IMR-90 (cell line): ENCODE data around the gene ELMO1. TPM values are rescaled to one million over a fixed set of nuclear protein-coding genes. Genes with fewer than 3 reads are reported as not detected.

Experiments
- ATAC-seq: fragments of 200-7000 bp; cut with Tn5 transposase; 2 replicates; pipeline ENCODE4 v1.9.1; 2020; ENCODE audit warnings: low read depth, mild to moderate bottlenecking, moderate library complexity
- BruUV-seq: library from RNA; stranded (reverse); fragments of 400-500 nt; replicated peaks from 2 replicates; lab custom pipeline; 2021; lab: Mats Ljungman, UMichigan
- CTCF ChIA-PET: fragments of 300-600 bp; formaldehyde crosslinking; extraction: SDS; loops from one replicate; lab custom pipeline; 2021; ENCODE audit warnings: antibody characterized with exemption; lab: Yijun Ruan, JAX
- POLR2A ChIA-PET: fragments of 300-600 bp; sonication (Branson Sonifier 250); formaldehyde crosslinking; loops from one replicate; lab custom pipeline; 2022; ENCODE audit warnings: antibody characterized with exemption; ENCODE audit not compliant: unreplicated experiment; lab: Charles Lee
- DNase-seq: peaks from one replicate; pipeline ENCODE4 v3.0.0; 2013
- H2AFZ ChIP-seq: replicated peaks from 2 replicates; pipeline ENCODE3; 2013; ENCODE audit warnings: low read length, mild to moderate bottlenecking; ENCODE audit not compliant: poor library complexity
- H2AK5ac ChIP-seq: 2 replicates; pipeline ENCODE4 v1.6.1; 2013; ENCODE audit warnings: low read depth, low read length, inconsistent platforms
- H2AK9ac ChIP-seq: replicated peaks from 2 replicates; pipeline ENCODE3; 2013; ENCODE audit warnings: mild to moderate bottlenecking, low read depth, low read length, moderate library complexity; ENCODE audit not compliant: poor library complexity
- H2BK120ac ChIP-seq: 2 replicates; pipeline ENCODE4 v1.6.1; 2013; ENCODE audit warnings: low read depth, low read length, inconsistent platforms
- H2BK15ac ChIP-seq: 3 replicates; pipeline ENCODE4 v1.6.1; 2013; ENCODE audit warnings: low read depth, low read length, inconsistent platforms
- H2BK20ac ChIP-seq: 2 replicates; pipeline ENCODE4 v1.6.1; 2013; ENCODE audit warnings: low read depth, mild to moderate bottlenecking, inconsistent platforms, low read length, moderate library complexity
- H2BK5ac ChIP-seq: 2 replicates; pipeline ENCODE4 v1.6.1; 2013; ENCODE audit warnings: mild to moderate bottlenecking, low read depth, low read length, inconsistent platforms; ENCODE audit not compliant: poor library complexity, severe bottlenecking
- H3K14ac ChIP-seq: replicated peaks from 2 replicates; pipeline ENCODE4 v1.6.1; 2013; ENCODE audit warnings: low read depth, low read length, inconsistent platforms
- H3K18ac ChIP-seq: 2 replicates; pipeline ENCODE4 v1.6.1; 2013; ENCODE audit warnings: low read depth, low read length, control low read depth
- H3K23ac ChIP-seq: 2 replicates; pipeline ENCODE4 v1.6.1; 2013; ENCODE audit warnings: low read depth, low read length, inconsistent platforms
- H3K27ac ChIP-seq: 2 replicates; pipeline ENCODE4 v1.5.1; 2013; ENCODE audit warnings: mild to moderate bottlenecking, control low read depth, low read length; ENCODE audit not compliant: insufficient read depth
- H3K27me3 ChIP-seq: 2 replicates; pipeline ENCODE4 v1.6.1; 2013; ENCODE audit warnings: low read length; ENCODE audit not compliant: control insufficient read depth, insufficient read depth
- H3K36me3 ChIP-seq: 2 replicates; pipeline ENCODE4 v1.6.1; 2013; ENCODE audit warnings: low read length, mixed read lengths; ENCODE audit not compliant: control insufficient read depth, insufficient read depth
- H3K4ac ChIP-seq: 2 replicates; pipeline ENCODE4 v1.6.1; 2013; ENCODE audit warnings: low read depth, low read length, inconsistent platforms
- H3K4me1 ChIP-seq: 2 replicates; pipeline ENCODE4 v1.6.1; 2013; ENCODE audit warnings: low read length, mixed read lengths; ENCODE audit not compliant: control insufficient read depth, insufficient read depth
- H3K4me2 ChIP-seq: 2 replicates; pipeline ENCODE4 v1.6.1; 2013; ENCODE audit warnings: low read depth, mild to moderate bottlenecking, control low read depth, low read length, moderate library complexity
- H3K4me3 ChIP-seq: 2 replicates; pipeline ENCODE4 v1.5.1; 2013; ENCODE audit warnings: low read depth, mild to moderate bottlenecking, control low read depth, low read length, moderate library complexity; ENCODE audit not compliant: insufficient read depth
- H3K56ac ChIP-seq: 2 replicates; pipeline ENCODE4 v1.6.1; 2013; ENCODE audit warnings: low read length, inconsistent platforms; ENCODE audit not compliant: insufficient read depth; ENCODE audit errors: extremely low read depth
- H3K79me1 ChIP-seq, 2 experiments: 2 replicates each; pipeline ENCODE4 v1.6.1; 2013; ENCODE audit warnings: low read length in 2 of 2, inconsistent platforms in 1 of 2, low read depth in 1 of 2
- H3K9ac ChIP-seq: 2 replicates; pipeline ENCODE4 v1.6.1; 2013; ENCODE audit warnings: low read depth, low read length, control low read depth
- H3K9me1 ChIP-seq: 2 replicates; pipeline ENCODE4 v1.6.1; 2013; ENCODE audit warnings: low read length, inconsistent platforms; ENCODE audit not compliant: insufficient read depth
- H3K9me3 ChIP-seq: 2 replicates; pipeline ENCODE4 v1.6.1; 2013; ENCODE audit warnings: low read length; ENCODE audit not compliant: control insufficient read depth, insufficient read depth
- H4K20me1 ChIP-seq: 2 replicates; pipeline ENCODE4 v1.6.1; 2013; ENCODE audit warnings: low read length, inconsistent platforms; ENCODE audit not compliant: insufficient read depth
- H4K5ac ChIP-seq: 2 replicates; pipeline ENCODE4 v1.6.1; 2013; ENCODE audit warnings: mild to moderate bottlenecking, low read depth, low read length, control low read depth
- H4K8ac ChIP-seq, 2 experiments: 2 replicates each; pipeline ENCODE4 v1.6.1; 2013; ENCODE audit warnings: low read depth in 2 of 2, low read length in 2 of 2, control low read depth in 1 of 2, inconsistent platforms in 1 of 2
- H4K91ac ChIP-seq: 2 replicates; pipeline ENCODE4 v1.6.1; 2013; ENCODE audit warnings: low read depth, low read length, inconsistent platforms; ENCODE audit not compliant: insufficient read depth
- CEBPB ChIP-seq: IDR thresholded peaks from 2 replicates; pipeline ENCODE4 v1.6.1; 2012; ENCODE audit warnings: low read depth, low read length, improper control_type of control experiment
- CTCF ChIP-seq: conservative IDR thresholded peaks from 2 replicates; pipeline ENCODE4 v1.5.1; 2012; ENCODE audit warnings: mild to moderate bottlenecking, low read depth, low read length, improper control_type of control experiment
- FOS ChIP-seq: fragments of 150-350 bp; IDR thresholded peaks from 2 replicates; pipeline ENCODE4 v1.6.1; 2016; ENCODE audit warnings: low read depth, low read length
- MAFK ChIP-seq: IDR thresholded peaks from 2 replicates; pipeline ENCODE4 v1.6.1; 2012; ENCODE audit warnings: low read depth, low read length, improper control_type of control experiment
- MXI1 ChIP-seq: IDR thresholded peaks from 2 replicates; pipeline ENCODE4 v1.6.1; 2012; ENCODE audit warnings: low read depth, mild to moderate bottlenecking, low read length, moderate library complexity, borderline replicate concordance
- NFE2L2 ChIP-seq: fragments of 150-350 bp; IDR thresholded peaks from 2 replicates; pipeline ENCODE4 v1.6.1; 2016; ENCODE audit warnings: low read depth, mild to moderate bottlenecking, low read length
- POLR2A ChIP-seq: IDR thresholded peaks from 2 replicates; pipeline ENCODE4 v1.6.1; 2012; ENCODE audit warnings: mild to moderate bottlenecking, low read depth, low read length
- SMC3 ChIP-seq: fragments of 150-350 bp; IDR thresholded peaks from 2 replicates; pipeline ENCODE4 v1.6.1; 2016; ENCODE audit warnings: low read depth, mild to moderate bottlenecking, antibody characterized with exemption, low read length, moderate library complexity
- USF2 ChIP-seq: fragments of 150-350 bp; IDR thresholded peaks from 2 replicates; pipeline ENCODE4 v1.6.1; 2017; ENCODE audit warnings: mild to moderate bottlenecking, antibody characterized with exemption, low read length, low read depth
- WGBS, 2 experiments: methylation state at CpG; one replicate each; pipeline versions ENCODE4 v1.1.5 to v1.1.7; 2013; ENCODE audit warnings: missing lambda C conversion rate in 2 of 2; ENCODE audit not compliant: insufficient read length in 1 of 2; ENCODE audit errors: extremely low coverage in 2 of 2; 5-methylcytosine and 5-hydroxymethylcytosine counted together
- dilution Hi-C: fragments of 300-500 bp; cut with HindIII; formaldehyde crosslinking; loops from one replicate; pipeline ENCODE4 v1.14.3; 2018; ENCODE audit warnings: low sequenced_read_pairs; ENCODE audit not compliant: unreplicated experiment
- in situ Hi-C: fragments of 300-500 bp; cut with MboI; formaldehyde crosslinking; loops from 3 replicates; pipeline ENCODE4 v1.14.3; 2019; ENCODE audit warnings: low sequenced_read_pairs, inconsistent platforms, mixed read lengths
- intact Hi-C: fragments of 100-400 bp; cut with micrococcal nuclease; formaldehyde crosslinking; loops from 2 replicates; pipeline ENCODE4 v1.10.0; 2022
- polyA plus RNA-seq, 3 experiments: library from polyadenylated mRNA; depleted of rRNA; stranded (reverse); fragments of >200 nt; gene quantifications; 2 replicates each; pipeline ENCODE4 v1.2.3, GENCODE V29; 2012; ENCODE audit warnings: low replicate concordance in 1 of 3
- total RNA-seq: library from RNA; depleted of rRNA; stranded (reverse); fragments of >200 nt; gene quantifications from 2 replicates; pipeline ENCODE4 v1.2.3, GENCODE V29; 2012
- TF ChIP-seq, protein P1 (sequence below): fragments of 150-350 bp; IDR thresholded peaks from 2 replicates; pipeline ENCODE4 v1.6.1; 2016; ENCODE audit warnings: low read depth, mild to moderate bottlenecking, low read length, moderate library complexity, borderline replicate concordance

The ELMO1 gene
- total and polyA plus RNA-seq, 2 of the 4 experiments (the other 2 are of a cell fraction), result 0.03 TPM; not detected in 1

DNA sequence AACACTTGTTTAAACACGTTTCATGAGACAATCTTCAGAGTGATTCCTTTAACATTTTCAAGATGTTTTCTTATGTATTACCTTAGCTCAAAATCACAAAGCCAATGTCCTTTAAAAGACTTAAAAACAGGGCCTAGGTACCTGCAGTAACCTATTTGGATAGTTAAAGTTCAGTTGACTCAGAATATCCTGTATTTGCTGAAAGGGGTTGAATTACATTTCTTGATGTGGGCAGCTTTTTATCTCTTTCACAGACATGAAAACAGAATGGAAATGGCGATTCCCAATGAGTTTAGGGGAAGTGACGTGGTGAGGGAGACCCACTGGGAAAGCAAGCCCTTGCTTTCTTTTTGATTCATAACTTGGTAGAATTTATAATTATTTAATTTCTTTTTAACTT lies 400.0 kb downstream of the ELMO1 start:
- no peak overlapping the region for H3K14ac ChIP-seq
- no peaks in the 10 kb centered on the region for H3K9me3 ChIP-seq
- H3K9ac ChIP-seq, result no peak overlapping the region
- H2AFZ ChIP-seq, result no peak overlapping the region
- no peak for DNase-seq
- no peak overlapping the region for H3K23ac ChIP-seq
- H3K4me1 ChIP-seq, result no peaks in the 10 kb centered on the region
- no peaks in the 10 kb centered on the region for H3K36me3 ChIP-seq
- H4K20me1 ChIP-seq, result no peaks in the 10 kb centered on the region
- no peak overlapping the region for H3K4ac ChIP-seq
- H2AK5ac ChIP-seq, result no peak overlapping the region
- peaks cover 2% of the 10 kb centered on the region; the same call in 1 of the 2 replicates for H3K27me3 ChIP-seq
- H3K27ac ChIP-seq, result no peak overlapping the region
- dilution Hi-C loops, result no loop called here
- BruUV-seq, result no TSS peak
- in situ Hi-C loops, result no loop called here
- H3K79me1 ChIP-seq, result no peaks in the 10 kb centered on the region
- no CpG with 5 or more reads among the region's 3 CpGs for WGBS, 2 experiments
- ATAC-seq, result no peak
- H4K5ac ChIP-seq, result no peak overlapping the region
- no peak overlapping the region for H2BK5ac ChIP-seq
- H3K56ac ChIP-seq, result no peak overlapping the region
- CTCF ChIA-PET, result no interaction called here
- POLR2A ChIA-PET, result no interaction called here
- H3K4me2 ChIP-seq, result no peak overlapping the region
- H4K91ac ChIP-seq, result no peak overlapping the region
- H4K8ac ChIP-seq, result no peak overlapping the region
- TF ChIP-seq MXI1 (no peak), CEBPB (no peak), NFE2L2 (no peak), CTCF (no peak), USF2 (no peak), MAFK (no peak), POLR2A (no peak), SMC3 (no peak), FOS (no peak)
- TF ChIP-seq, protein P1, sequence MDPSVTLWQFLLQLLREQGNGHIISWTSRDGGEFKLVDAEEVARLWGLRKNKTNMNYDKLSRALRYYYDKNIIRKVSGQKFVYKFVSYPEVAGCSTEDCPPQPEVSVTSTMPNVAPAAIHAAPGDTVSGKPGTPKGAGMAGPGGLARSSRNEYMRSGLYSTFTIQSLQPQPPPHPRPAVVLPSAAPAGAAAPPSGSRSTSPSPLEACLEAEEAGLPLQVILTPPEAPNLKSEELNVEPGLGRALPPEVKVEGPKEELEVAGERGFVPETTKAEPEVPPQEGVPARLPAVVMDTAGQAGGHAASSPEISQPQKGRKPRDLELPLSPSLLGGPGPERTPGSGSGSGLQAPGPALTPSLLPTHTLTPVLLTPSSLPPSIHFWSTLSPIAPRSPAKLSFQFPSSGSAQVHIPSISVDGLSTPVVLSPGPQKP, result no peak
- no peak overlapping the region for H3K18ac ChIP-seq
- intact Hi-C loops, result no loop called here
- H2BK20ac ChIP-seq, result no peak overlapping the region
- H3K4me3 ChIP-seq, result no peak overlapping the region
- H2AK9ac ChIP-seq, result no peak overlapping the region
- no peaks in the 10 kb centered on the region for H3K9me1 ChIP-seq
- no peak overlapping the region for H2BK120ac ChIP-seq
- no peak overlapping the region for H2BK15ac ChIP-seq
